ENCODE measurements around the gene MEOX2. TPM values are rescaled to one million over a fixed set of nuclear protein-coding genes. Genes with fewer than 3 reads are reported as not detected.
A peak's percentile ranks its signal among the peaks of the same experiment; 100 is the strongest.

MEOX2 gene
- total RNA-seq, 2 donors from 2014 or later: 0.42 to 0.69 TPM

GRCh38 chr7:15685358-15686294 lies 857 bp downstream of the MEOX2 start:
- Histone ChIP-seq H3K9me3 (no peaks in the 10 kb centered on the region), H3K36me3 (no peaks in the 10 kb centered on the region), H3K27me3 (peaks cover 41% of the 10 kb centered on the region), H3K9ac (ENCODE audit: low read depth in 2 of 2, low read length in 2 of 2) (peak overlapping the region in 1 of 2 donors; percentile 32), H3K27ac (no peak overlapping the region), H3K4me3 (peak overlapping the region; percentile 31), H3K4me1 (no peaks in the 10 kb centered on the region)
- DNase-seq: peak; percentile 27
- intact Hi-C loops (cut with DNase I): no loop called here
- no peak for TF ChIP-seq CTCF (IDR thresholded peaks at IDR 0.05)

GRCh38 chr7:15684871-15685270 lies 1.6 kb downstream of the MEOX2 start:
- Histone ChIP-seq H3K9ac (ENCODE audit: low read depth in 2 of 2, low read length in 2 of 2) (no peak overlapping the region), H3K4me3 (peak overlapping the region; percentile 31), H3K9me3 (no peaks in the 10 kb centered on the region), H3K27ac (no peak overlapping the region), H3K36me3 (no peaks in the 10 kb centered on the region), H3K4me1 (no peaks in the 10 kb centered on the region), H3K27me3 (peaks cover 41% of the 10 kb centered on the region)
- no peak for TF ChIP-seq CTCF (IDR thresholded peaks at IDR 0.05)
- no peak for DNase-seq
- intact Hi-C loops (cut with DNase I): no loop called here

- no peak for TF ChIP-seq CTCF (IDR thresholded peaks at IDR 0.05)
- H3K27ac ChIP-seq: no peak overlapping the region
- DNase-seq: no peak
- no peak overlapping the region for H3K9ac ChIP-seq (ENCODE audit: low read depth in 2 of 2, low read length in 2 of 2)
- peaks cover 41% of the 10 kb centered on the region for H3K27me3 ChIP-seq
- intact Hi-C loops (cut with DNase I): no loop called here
- H3K9me3 ChIP-seq: no peaks in the 10 kb centered on the region
- H3K36me3 ChIP-seq: no peaks in the 10 kb centered on the region
- no peak overlapping the region for H3K4me3 ChIP-seq
- no peaks in the 10 kb centered on the region for H3K4me1 ChIP-seq
Observed at GRCh38 chr7:15684111-15684800, 2.2 kb downstream of the MEOX2 start.

GRCh38 chr7:15682751-15683245 lies 3.7 kb downstream of the MEOX2 start:
- intact Hi-C loops (cut with DNase I): no loop called here
- Histone ChIP-seq H3K27me3 (peaks cover 40% of the 10 kb centered on the region), H3K9ac (ENCODE audit: low read depth in 2 of 2, low read length in 2 of 2) (no peak overlapping the region)

More at GRCh38 chr7:15682751-15683245, 3.7 kb downstream of the MEOX2 start:
- Histone ChIP-seq H3K9me3 (no peaks in the 10 kb centered on the region), H3K4me3 (no peak overlapping the region), H3K4me1 (no peaks in the 10 kb centered on the region), H3K27ac (no peak overlapping the region), H3K36me3 (no peaks in the 10 kb centered on the region)
- no peak for DNase-seq
- TF ChIP-seq CTCF (IDR thresholded peaks at IDR 0.05): no peak
